GM12878 (cell line): Measurements from ENCODE around the gene TRABD2A. TPM values are rescaled to one million over a fixed set of nuclear protein-coding genes. Genes with fewer than 3 reads are reported as not detected.
A peak's percentile ranks its signal among the peaks of the same experiment; 100 is the strongest.

ENCODE experiments used
- BCL11A ChIP-seq: IDR thresholded peaks from 2 replicates; pipeline ENCODE4 v1.6.1; 2011; ENCODE audit warnings: low read depth, low read length
- CBX5 ChIP-seq: sonication (generic); IDR thresholded peaks from 2 replicates; pipeline ENCODE4 v1.6.1; 2016; ENCODE audit warnings: low read depth, moderate library complexity, mild to moderate bottlenecking, inconsistent platforms
- CEBPB ChIP-seq, 2 experiments: fragments of 150-350 bp in 1 of 2; IDR thresholded peaks; 2 replicates each; pipeline ENCODE4 v1.6.1; 2012 to 2014; ENCODE audit warnings: low read depth in 2 of 2, low read length in 2 of 2, borderline replicate concordance in 1 of 2, inconsistent platforms in 1 of 2
- CHD2 ChIP-seq: IDR thresholded peaks from 2 replicates; pipeline ENCODE4 v1.6.1; 2011; ENCODE audit warnings: low read depth, low read length, improper control_type of control experiment, borderline replicate concordance
- E2F8 ChIP-seq: fragments of 450-650 bp; IDR thresholded peaks from 2 replicates; pipeline ENCODE4 v1.6.1; 2018; ENCODE audit warnings: mild to moderate bottlenecking, low read depth, moderate library complexity; ENCODE audit not compliant: partially characterized antibody
- ESRRA ChIP-seq: IDR thresholded peaks from 2 replicates; pipeline ENCODE4 v1.6.1; 2012; ENCODE audit warnings: mild to moderate bottlenecking, low read length, improper control_type of control experiment
- KLF5 ChIP-seq: fragments of 450-650 bp; IDR thresholded peaks from 2 replicates; pipeline ENCODE4 v1.6.1; 2014; ENCODE audit warnings: mild to moderate bottlenecking; ENCODE audit not compliant: partially characterized antibody
- RAD51 ChIP-seq: fragments of 450-650 bp; IDR thresholded peaks from 2 replicates; pipeline ENCODE4 v1.6.1; 2016; ENCODE audit warnings: moderate library complexity, mild to moderate bottlenecking, inconsistent platforms
- RELA ChIP-seq: fragments of 450-650 bp; IDR thresholded peaks from 2 replicates; pipeline ENCODE4 v1.8.0; 2014; ENCODE audit warnings: borderline replicate concordance; ENCODE audit not compliant: partially characterized antibody
- REST ChIP-seq: IDR thresholded peaks from 2 replicates; pipeline ENCODE4 v1.6.1; 2012; ENCODE audit warnings: mild to moderate bottlenecking, low read depth, low read length
- RUNX3 ChIP-seq: IDR thresholded peaks from 2 replicates; pipeline ENCODE4 v1.6.1; 2012; ENCODE audit warnings: low read length, inconsistent platforms
- SIX5 ChIP-seq: IDR thresholded peaks from 2 replicates; pipeline ENCODE4 v1.6.1; 2011; ENCODE audit warnings: mild to moderate bottlenecking, low read depth, low read length, moderate library complexity; ENCODE audit not compliant: severe bottlenecking
- SKIL ChIP-seq: fragments of 450-650 bp; IDR thresholded peaks from 2 replicates; pipeline ENCODE4 v1.6.1; 2017; ENCODE audit warnings: mild to moderate bottlenecking, low read depth, inconsistent platforms; ENCODE audit not compliant: poor library complexity, severe bottlenecking
- SMAD5 ChIP-seq: IDR thresholded peaks from 2 replicates; pipeline ENCODE4 v1.6.1; 2016; ENCODE audit warnings: antibody characterized with exemption, low read depth
- TBL1XR1 ChIP-seq: IDR thresholded peaks from 2 replicates; pipeline ENCODE4 v1.6.1; 2012; ENCODE audit warnings: low read depth, low read length, improper control_type of control experiment
- WRNIP1 ChIP-seq: IDR thresholded peaks from 2 replicates; pipeline ENCODE4 v1.6.1; 2011; ENCODE audit warnings: low read depth, low read length, improper control_type of control experiment, borderline replicate concordance
- ZBTB4 ChIP-seq: fragments of 450-650 bp; formaldehyde crosslinking; IDR thresholded peaks from 2 replicates; pipeline ENCODE4 v1.4.0; 2022; ENCODE audit warnings: mild to moderate bottlenecking, moderate library complexity
- ZNF207 ChIP-seq: fragments of 450-650 bp; IDR thresholded peaks from 2 replicates; pipeline ENCODE4 v1.6.1; 2014; ENCODE audit warnings: antibody characterized with exemption, mild to moderate bottlenecking, borderline replicate concordance
- polyA plus RNA-seq, 11 experiments: library from polyadenylated mRNA; depleted of rRNA in 4 of 11; unstranded in 6 of 11; stranded (reverse) in 5 of 11; fragments of >200 nt; fragmentation: Nextera tagmentation in 4 of 11; fragmentation: Illumina TruSeq in 1 of 11; extraction: Ambion mirVana in 4 of 11; extraction: Trizol in 1 of 11; gene quantifications; 1 replicate in 1 of 11; 2 replicates in 10 of 11; pipeline versions ENCODE4 v1.2.1 to v1.2.3, GENCODE V29; 2011 to 2016; ENCODE audit warnings: inconsistent platforms in 2 of 11, missing spikeins in 2 of 11, low read depth in 1 of 11
- total RNA-seq, 4 experiments: library from RNA; depleted of rRNA in 3 of 4; stranded (reverse); fragments of >200 nt in 3 of 4; fragmentation: Illumina TruSeq in 1 of 4; extraction: Trizol in 1 of 4; gene quantifications; 2 replicates each; pipeline versions ENCODE4 v1.2.1 to v1.2.3, GENCODE V29; 2013 to 2021

The TRABD2A gene
- total and polyA plus RNA-seq, 10 of the 15 experiments (the other 5 are each of a cell fraction or from before 2014, with no cell fraction given), result 1.4 to 7.6 (median 4.1) TPM

- no peak for TF ChIP-seq E2F8
- TF ChIP-seq ZNF207, result 0 out of 2 replicates have a peak, but pooled peaks have one; percentile 14
- no peak for TF ChIP-seq BCL11A
- TF ChIP-seq SKIL, result no peak
- no peak for TF ChIP-seq ESRRA
- 0 out of 2 replicates have a peak, but pooled peaks have one; percentile 46 for TF ChIP-seq CHD2
- TF ChIP-seq RUNX3, result peak; percentile 45
- TF ChIP-seq RELA, result no peak
- no peak for TF ChIP-seq WRNIP1
- no peak for TF ChIP-seq CBX5
- TF ChIP-seq TBL1XR1, result no peak
- TF ChIP-seq ZBTB4 (CRISPR knock-in tag), result no peak
- TF ChIP-seq SMAD5, result no peak; the same call in 1 of the 2 replicates
- TF ChIP-seq CEBPB (IDR thresholded peaks at IDR 0.05; ENCODE audit: borderline replicate concordance in 1 of 2, low read depth in 2 of 2, low read length in 2 of 2), result no peak
- no peak for TF ChIP-seq RAD51
- no peak for TF ChIP-seq KLF5
- no peak for TF ChIP-seq REST
- no peak for TF ChIP-seq SIX5
Observed at GRCh38 chr2:84906108-84906899, 25.4 kb upstream of the TRABD2A start (continued).
